NT2/D1 (cell line): Measurements from ENCODE around the gene FMNL2.

ENCODE experiments used
- DNase-seq: peaks from one replicate; pipeline ENCODE4 v3.0.0-alpha.2; 2011; ENCODE audit warnings: low read depth, low spot score
- H3K27me3 ChIP-seq: 2 replicates; pipeline ENCODE4 v1.6.0; 2011; ENCODE audit warnings: mild to moderate bottlenecking; ENCODE audit not compliant: insufficient read length, insufficient read depth
- H3K36me3 ChIP-seq: 2 replicates; pipeline ENCODE4 v1.6.1; 2011; ENCODE audit warnings: mild to moderate bottlenecking, low read length, mixed read lengths; ENCODE audit not compliant: insufficient read depth, insufficient read length
- H3K4me1 ChIP-seq: 2 replicates; pipeline ENCODE4 v1.5.1; 2011; ENCODE audit not compliant: insufficient read depth, insufficient read length
- H3K4me3 ChIP-seq: 2 replicates; pipeline ENCODE4 v1.5.1; 2011; ENCODE audit warnings: low read depth; ENCODE audit not compliant: insufficient read length
- H3K9ac ChIP-seq: 2 replicates; pipeline ENCODE4 v1.6.0; 2011; ENCODE audit warnings: low read depth; ENCODE audit not compliant: insufficient read length
- H3K9me3 ChIP-seq: 2 replicates; pipeline ENCODE4 v1.5.1; 2011; ENCODE audit warnings: mild to moderate bottlenecking, low read length; ENCODE audit not compliant: insufficient read depth
- SUZ12 ChIP-seq: IDR thresholded peaks from 2 replicates; pipeline ENCODE4 v1.6.1; 2011; ENCODE audit not compliant: insufficient read length, insufficient read depth; ENCODE audit errors: extremely low read depth
- YY1 ChIP-seq: IDR thresholded peaks from 2 replicates; pipeline ENCODE4 v1.6.1; 2011; ENCODE audit not compliant: insufficient read length, insufficient read depth
- ZNF274 ChIP-seq: IDR thresholded peaks from 2 replicates; pipeline ENCODE4 v1.6.1; 2011; ENCODE audit warnings: mild to moderate bottlenecking, low read depth, low read length

Gene FMNL2

GRCh38 chr2:152541712-152542111 lies 206.7 kb downstream of the FMNL2 start:
- H3K36me3 ChIP-seq: peaks cover 3% of the 10 kb centered on the region
- no peaks in the 10 kb centered on the region for H3K27me3 ChIP-seq
- no peak for DNase-seq
- H3K9ac ChIP-seq: no peak overlapping the region
- H3K9me3 ChIP-seq: no peaks in the 10 kb centered on the region
- no peak overlapping the region for H3K4me3 ChIP-seq
- no peaks in the 10 kb centered on the region for H3K4me1 ChIP-seq
- TF ChIP-seq SUZ12 (no peak), ZNF274 (no peak), YY1 (no peak)

- H3K4me1 ChIP-seq: no peaks in the 10 kb centered on the region
- no peak overlapping the region for H3K9ac ChIP-seq
- H3K27me3 ChIP-seq: no peaks in the 10 kb centered on the region
- H3K9me3 ChIP-seq: no peaks in the 10 kb centered on the region
- peaks cover 4% of the 10 kb centered on the region for H3K36me3 ChIP-seq
- no peak for DNase-seq
- no peak for TF ChIP-seq YY1
- H3K4me3 ChIP-seq: no peak overlapping the region
These were observed 207.5 kb downstream of the FMNL2 start for GRCh38 chr2:152542337-152542994.

- no peaks in the 10 kb centered on the region for H3K27me3 ChIP-seq
- DNase-seq: peak; percentile 58
- peak overlapping the region; percentile 4 for H3K9ac ChIP-seq
- no peak overlapping the region for H3K4me3 ChIP-seq
- peaks cover 6% of the 10 kb centered on the region for H3K36me3 ChIP-seq
- no peaks in the 10 kb centered on the region for H3K9me3 ChIP-seq
- H3K4me1 ChIP-seq: no peaks in the 10 kb centered on the region
- no peak for TF ChIP-seq SUZ12
- no peak for TF ChIP-seq YY1
These were observed 208.1 kb downstream of the FMNL2 start for GRCh38 chr2:152542995-152543481.

- no peak overlapping the region for H3K9ac ChIP-seq
- H3K9me3 ChIP-seq: no peaks in the 10 kb centered on the region
- TF ChIP-seq YY1 (no peak), ZNF274 (no peak), SUZ12 (no peak)
- H3K4me1 ChIP-seq: no peaks in the 10 kb centered on the region
- no peak for DNase-seq
- H3K36me3 ChIP-seq: peaks cover 6% of the 10 kb centered on the region
- no peak overlapping the region for H3K4me3 ChIP-seq
- H3K27me3 ChIP-seq: no peaks in the 10 kb centered on the region
These were observed 208.7 kb downstream of the FMNL2 start for GRCh38 chr2:152543717-152544116.

- Histone ChIP-seq H3K27me3 (no peaks in the 10 kb centered on the region), H3K9me3 (no peaks in the 10 kb centered on the region), H3K9ac (no peak overlapping the region), H3K4me1 (no peaks in the 10 kb centered on the region), H3K36me3 (peaks cover 12% of the 10 kb centered on the region), H3K4me3 (no peak overlapping the region)
- no peak for DNase-seq
- no peak for TF ChIP-seq ZNF274
- TF ChIP-seq SUZ12: no peak
- no peak for TF ChIP-seq YY1
These were observed 209.7 kb downstream of the FMNL2 start for GRCh38 chr2:152544638-152545037.

GRCh38 chr2:152546230-152546837 lies 211.4 kb downstream of the FMNL2 start:
- Histone ChIP-seq H3K4me1 (no peaks in the 10 kb centered on the region), H3K4me3 (no peak overlapping the region), H3K9me3 (no peaks in the 10 kb centered on the region), H3K27me3 (no peaks in the 10 kb centered on the region), H3K9ac (no peak overlapping the region), H3K36me3 (peaks cover 16% of the 10 kb centered on the region)
- no peak for DNase-seq
- no peak for TF ChIP-seq ZNF274
- no peak for TF ChIP-seq SUZ12
- TF ChIP-seq YY1: no peak

GRCh38 chr2:152548111-152548875 lies 213.3 kb downstream of the FMNL2 start:
- no peak overlapping the region for H3K9ac ChIP-seq
- no peaks in the 10 kb centered on the region for H3K9me3 ChIP-seq
- H3K4me3 ChIP-seq: no peak overlapping the region
- no peak for DNase-seq
- no peaks in the 10 kb centered on the region for H3K4me1 ChIP-seq
- H3K27me3 ChIP-seq: no peaks in the 10 kb centered on the region
- peaks cover 18% of the 10 kb centered on the region for H3K36me3 ChIP-seq
- no peak for TF ChIP-seq SUZ12
- no peak for TF ChIP-seq ZNF274
- no peak for TF ChIP-seq YY1
